ENCODE data around the gene TNKS1BP1. TPM values are rescaled to one million over a fixed set of nuclear protein-coding genes. Genes with fewer than 3 reads are reported as not detected.
A peak's percentile ranks its signal among the peaks of the same experiment; 100 is the strongest.

TNKS1BP1 gene
- total RNA-seq, 1 donor from 2014 or later: 147 TPM

DNA sequence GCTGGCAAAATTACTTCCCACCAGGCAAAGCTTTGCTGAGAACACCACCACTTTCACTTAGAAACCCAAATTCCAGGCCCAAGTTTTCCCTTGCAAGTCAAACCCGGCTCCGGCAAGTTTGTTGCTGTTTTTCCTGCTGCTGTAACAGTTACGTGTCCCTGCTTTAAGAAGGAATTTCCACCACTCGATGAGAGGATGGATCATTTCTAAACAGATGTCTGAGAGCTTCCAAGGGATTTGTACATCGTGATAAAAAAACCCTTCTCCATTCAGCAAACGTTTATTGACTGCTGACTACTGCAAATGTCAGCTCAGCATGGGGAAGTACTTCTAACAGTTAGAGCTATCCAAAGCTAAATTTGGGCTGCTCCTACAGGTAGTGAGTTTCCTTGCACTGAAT is 33.1 kb upstream of the TNKS1BP1 start:
- Histone ChIP-seq H3K36me3 (no peaks in the 10 kb centered on the region), H3K9me3 (no peaks in the 10 kb centered on the region), H3K4me3 (no peak overlapping the region), H3K27ac (peak overlapping the region; percentile 9), H3K4me1 (peaks cover 5% of the 10 kb centered on the region), H3K27me3 (ENCODE audit: low read depth) (no peaks in the 10 kb centered on the region)
- intact Hi-C loops (cut with DNase I): no loop called here
- DNase-seq: no peak
- no peak for ATAC-seq
- TF ChIP-seq, protein P1, sequence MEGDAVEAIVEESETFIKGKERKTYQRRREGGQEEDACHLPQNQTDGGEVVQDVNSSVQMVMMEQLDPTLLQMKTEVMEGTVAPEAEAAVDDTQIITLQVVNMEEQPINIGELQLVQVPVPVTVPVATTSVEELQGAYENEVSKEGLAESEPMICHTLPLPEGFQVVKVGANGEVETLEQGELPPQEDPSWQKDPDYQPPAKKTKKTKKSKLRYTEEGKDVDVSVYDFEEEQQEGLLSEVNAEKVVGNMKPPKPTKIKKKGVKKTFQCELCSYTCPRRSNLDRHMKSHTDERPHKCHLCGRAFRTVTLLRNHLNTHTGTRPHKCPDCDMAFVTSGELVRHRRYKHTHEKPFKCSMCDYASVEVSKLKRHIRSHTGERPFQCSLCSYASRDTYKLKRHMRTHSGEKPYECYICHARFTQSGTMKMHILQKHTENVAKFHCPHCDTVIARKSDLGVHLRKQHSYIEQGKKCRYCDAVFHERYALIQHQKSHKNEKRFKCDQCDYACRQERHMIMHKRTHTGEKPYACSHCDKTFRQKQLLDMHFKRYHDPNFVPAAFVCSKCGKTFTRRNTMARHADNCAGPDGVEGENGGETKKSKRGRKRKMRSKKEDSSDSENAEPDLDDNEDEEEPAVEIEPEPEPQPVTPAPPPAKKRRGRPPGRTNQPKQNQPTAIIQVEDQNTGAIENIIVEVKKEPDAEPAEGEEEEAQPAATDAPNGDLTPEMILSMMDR (IDR thresholded peaks at IDR 0.05): no peak

DNA sequence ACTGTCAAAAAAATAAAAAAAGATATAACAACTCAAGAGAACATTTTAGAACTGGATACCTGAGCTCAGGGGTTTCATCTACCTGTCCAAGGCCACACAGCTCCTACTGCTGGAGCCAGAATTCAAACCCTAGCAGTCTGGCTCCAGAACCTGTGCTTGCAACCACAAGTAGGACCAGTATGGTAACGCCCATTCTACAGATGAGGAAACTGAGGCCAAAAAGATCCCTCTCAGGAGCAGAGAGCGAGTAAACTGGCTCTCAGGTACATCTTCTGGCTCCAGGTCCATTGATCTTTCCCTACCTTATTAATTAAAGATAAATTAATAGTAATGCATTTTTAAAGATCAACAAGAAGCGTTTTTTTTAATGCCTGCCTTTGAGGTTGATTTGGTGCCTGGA is 32.6 kb upstream of the TNKS1BP1 start:
- H3K27ac ChIP-seq: peak overlapping the region; percentile 9

DNA sequence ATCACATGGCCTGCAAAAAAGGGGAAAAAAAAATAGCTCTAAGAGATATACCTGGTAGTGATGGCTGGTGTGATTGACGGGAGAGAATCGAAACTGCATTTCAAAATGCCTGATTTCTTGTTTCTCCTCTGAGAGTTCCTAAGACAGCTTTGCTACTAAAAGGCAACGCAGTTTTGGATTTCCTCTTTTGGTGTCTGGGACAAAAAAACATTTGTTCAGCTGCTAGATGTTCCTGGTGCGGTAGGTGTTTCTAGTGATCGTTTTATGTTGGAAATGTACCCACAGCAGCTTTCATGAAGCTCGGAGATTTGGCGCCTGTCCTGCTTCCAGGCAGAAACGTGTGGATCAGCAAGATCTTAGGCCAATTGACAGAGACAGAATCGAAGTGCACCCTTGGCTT is 31.5 kb upstream of the TNKS1BP1 start:
- no peak for ATAC-seq
- H3K9me3 ChIP-seq: no peaks in the 10 kb centered on the region
- no peaks in the 10 kb centered on the region for H3K36me3 ChIP-seq
- DNase-seq: no peak
- TF ChIP-seq, protein P1 (IDR thresholded peaks at IDR 0.05): no peak
- no peaks in the 10 kb centered on the region for H3K27me3 ChIP-seq (ENCODE audit: low read depth)
- peaks cover 5% of the 10 kb centered on the region for H3K4me1 ChIP-seq
- H3K27ac ChIP-seq: no peak overlapping the region
- intact Hi-C loops (cut with DNase I): no loop called here
- H3K4me3 ChIP-seq: no peak overlapping the region

More for the DNA sequence above, 32.6 kb upstream of the TNKS1BP1 start:
- Histone ChIP-seq H3K27me3 (ENCODE audit: low read depth) (no peaks in the 10 kb centered on the region), H3K36me3 (no peaks in the 10 kb centered on the region), H3K4me3 (no peak overlapping the region), H3K4me1 (peaks cover 5% of the 10 kb centered on the region), H3K9me3 (no peaks in the 10 kb centered on the region)
- no peak for DNase-seq
- intact Hi-C loops (cut with DNase I): no loop called here
- no peak for ATAC-seq
- TF ChIP-seq, protein P1 (IDR thresholded peaks at IDR 0.05): no peak

DNA sequence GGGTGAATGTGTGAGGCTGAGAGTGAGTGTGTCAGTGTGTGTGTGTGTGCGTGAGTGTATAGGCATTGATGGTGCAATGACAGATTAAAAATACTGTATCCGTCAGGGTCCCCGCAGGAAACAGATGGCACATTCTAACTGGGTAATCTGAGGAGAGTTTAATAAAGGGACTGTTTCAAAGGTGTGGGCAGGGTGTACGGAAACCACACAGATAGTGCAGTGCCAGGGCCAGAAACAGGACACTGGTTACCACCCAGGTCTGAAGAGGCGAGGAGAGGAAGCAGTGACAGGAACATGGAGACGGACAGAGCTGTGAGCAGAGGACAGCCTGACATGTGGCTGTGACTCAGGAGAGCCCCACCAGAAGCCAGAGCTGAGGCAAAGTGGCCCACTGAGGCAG is 29.9 kb upstream of the TNKS1BP1 start:
- Histone ChIP-seq H3K27ac (no peak overlapping the region), H3K4me1 (peaks cover 10% of the 10 kb centered on the region)
- intact Hi-C loops (cut with DNase I): no loop called here

DNA sequence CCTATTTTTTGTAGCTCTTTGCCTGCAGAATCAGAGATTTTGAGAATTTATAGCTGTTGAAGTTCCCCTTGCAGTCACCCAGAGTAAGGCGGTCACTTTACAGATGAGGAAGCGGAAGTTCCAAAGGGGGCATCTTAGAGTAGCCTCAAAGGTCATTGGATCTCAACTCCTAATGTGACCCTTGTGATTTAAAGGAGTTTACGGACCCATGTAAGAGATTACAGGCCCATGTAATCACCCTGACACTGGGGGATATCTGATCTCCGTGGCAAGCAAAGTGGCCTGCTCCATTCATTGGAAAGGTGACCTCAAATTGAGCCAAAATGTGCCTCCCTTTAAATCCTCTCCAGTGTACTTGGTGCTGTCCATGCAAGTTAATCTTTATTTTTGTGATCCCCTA is 29.1 kb upstream of the TNKS1BP1 start:
- Histone ChIP-seq H3K27me3 (ENCODE audit: low read depth) (no peaks in the 10 kb centered on the region), H3K4me1 (peaks cover 14% of the 10 kb centered on the region), H3K36me3 (no peaks in the 10 kb centered on the region), H3K27ac (no peak overlapping the region), H3K9me3 (no peaks in the 10 kb centered on the region), H3K4me3 (no peak overlapping the region)
- DNase-seq (no peak), ATAC-seq (peak in 1 of 2 donors; percentile 31)
- TF ChIP-seq, protein P1 (IDR thresholded peaks at IDR 0.05): no peak
- intact Hi-C loops (cut with DNase I): no loop called here

More for the DNA sequence above, 29.9 kb upstream of the TNKS1BP1 start:
- DNase-seq (no peak), ATAC-seq (no peak)
- Histone ChIP-seq H3K27me3 (ENCODE audit: low read depth) (no peaks in the 10 kb centered on the region), H3K36me3 (no peaks in the 10 kb centered on the region), H3K9me3 (no peaks in the 10 kb centered on the region), H3K4me3 (no peak overlapping the region)
- TF ChIP-seq, protein P1 (IDR thresholded peaks at IDR 0.05): no peak

DNA sequence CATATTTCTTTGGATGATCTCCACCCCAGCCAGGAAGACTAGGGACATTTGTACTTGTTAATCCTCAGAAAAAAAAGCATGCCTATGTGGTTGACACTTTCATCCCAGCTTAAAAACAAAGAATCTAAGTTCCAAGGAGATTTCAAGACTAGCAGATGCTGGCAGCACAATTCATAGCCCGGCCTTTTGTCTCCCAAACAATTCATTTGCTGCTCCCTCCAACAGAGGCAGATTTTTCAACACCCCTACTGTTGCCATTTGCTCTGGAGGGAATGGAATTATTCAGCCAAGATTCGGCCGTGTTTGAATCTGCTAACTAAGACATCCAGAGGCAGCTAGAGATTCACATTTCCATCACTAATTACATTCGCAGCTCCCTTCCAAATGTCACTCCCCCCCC is 28.7 kb upstream of the TNKS1BP1 start:
- no peak overlapping the region for H3K4me3 ChIP-seq
- no peaks in the 10 kb centered on the region for H3K27me3 ChIP-seq (ENCODE audit: low read depth)
- peaks cover 14% of the 10 kb centered on the region for H3K4me1 ChIP-seq
- intact Hi-C loops (cut with DNase I): no loop called here
- H3K36me3 ChIP-seq: no peaks in the 10 kb centered on the region
- no peak overlapping the region for H3K27ac ChIP-seq
- H3K9me3 ChIP-seq: no peaks in the 10 kb centered on the region
- DNase-seq (no peak), ATAC-seq (no peak)
- TF ChIP-seq, protein P1 (IDR thresholded peaks at IDR 0.05): no peak
